CD4-positive, alpha-beta T cell (primary cell): ENCODE measurements around the gene NAPG. TPM values are rescaled to one million over a fixed set of nuclear protein-coding genes. Genes with fewer than 3 reads are reported as not detected.

Source experiments
- ATAC-seq: fragments of 200-7000 bp; cut with Tn5 transposase; one replicate; pipeline ENCODE4 v1.10.0; 2022; ENCODE audit warnings: mild to moderate bottlenecking; ENCODE audit not compliant: poor library complexity
- CTCF ChIA-PET: fragments of 350-600 bp; sonication (Branson Sonifier 250); formaldehyde crosslinking; loops from one replicate; lab custom pipeline; 2021; ENCODE audit warnings: antibody characterized with exemption, inconsistent platforms; lab: Charles Lee
- POLR2A ChIA-PET: fragments of 350-600 bp; sonication (Branson Sonifier 250); formaldehyde crosslinking; loops from one replicate; lab custom pipeline; 2021; ENCODE audit warnings: antibody characterized with exemption, inconsistent platforms; lab: Charles Lee
- DNase-seq, 14 experiments: peaks; one replicate each; pipeline ENCODE4 v3.0.0-alpha.2; 2013 to 2020; ENCODE audit warnings: mixed read lengths in 2 of 14
- H3K27ac ChIP-seq, 2 donors: one replicate each; pipeline versions ENCODE4 v1.5.1 to v1.7.0; 2013; ENCODE audit warnings: low read length in 2 of 2, low read depth in 1 of 2, mild to moderate bottlenecking in 1 of 2
- H3K27me3 ChIP-seq, 2 experiments: 1 replicate in 1 of 2; 2 replicates in 1 of 2; pipeline versions ENCODE4 v1.6.1 to v1.7.0; 2013; ENCODE audit warnings: low read length in 2 of 2, control low read depth in 1 of 2, mild to moderate bottlenecking in 1 of 2, moderate library complexity in 1 of 2; ENCODE audit not compliant: insufficient read depth in 2 of 2, control insufficient read depth in 1 of 2
- H3K36me3 ChIP-seq: one replicate; pipeline ENCODE4 v1.6.1; 2013; ENCODE audit warnings: low read length, control low read depth; ENCODE audit not compliant: insufficient read depth
- H3K4me1 ChIP-seq: one replicate; pipeline ENCODE4 v1.6.1; 2013; ENCODE audit warnings: low read length, control low read depth; ENCODE audit not compliant: insufficient read depth
- H3K4me3 ChIP-seq: one replicate; pipeline ENCODE4 v1.5.1; 2013; ENCODE audit warnings: mild to moderate bottlenecking, low read length, moderate library complexity
- H3K9me3 ChIP-seq, 2 experiments: 1 replicate in 1 of 2; 2 replicates in 1 of 2; pipeline versions ENCODE4 v1.6.1 to v1.7.0; 2013; ENCODE audit warnings: low read length in 2 of 2, mild to moderate bottlenecking in 2 of 2, control low read depth in 1 of 2, moderate library complexity in 1 of 2; ENCODE audit not compliant: control insufficient read depth in 1 of 2, insufficient read depth in 1 of 2
- H3K27ac Mint-ChIP-seq: one replicate; pipeline ENCODE4 v1.8.0; 2020; ENCODE audit warnings: mixed read lengths
- H3K27me3 Mint-ChIP-seq: one replicate; pipeline ENCODE4 v1.8.0; 2021; ENCODE audit warnings: mixed read lengths
- H3K36me3 Mint-ChIP-seq: one replicate; pipeline ENCODE4 v1.8.0; 2021; ENCODE audit warnings: low read depth, mixed read lengths
- H3K4me1 Mint-ChIP-seq: one replicate; pipeline ENCODE4 v1.8.0; 2021; ENCODE audit warnings: low read depth, mixed read lengths
- H3K4me3 Mint-ChIP-seq: one replicate; pipeline ENCODE4 v1.8.0; 2020; ENCODE audit warnings: mild to moderate bottlenecking, mixed read lengths
- H3K9me3 Mint-ChIP-seq: one replicate; pipeline ENCODE4 v1.8.0; 2020; ENCODE audit warnings: mixed read lengths
- intact Hi-C, 2 experiments: fragments of 100-400 bp; cut with DNase I in 1 of 2; cut with micrococcal nuclease in 1 of 2; formaldehyde crosslinking; loops; one replicate each; pipeline versions ENCODE4 v1.15.1 to v1.9.0; 2023 to 2025; cut with DNase I, micrococcal nuclease
- total RNA-seq, 174 experiments: library from RNA in 2 of 174; stranded (reverse) in 2 of 174; gene quantifications; one replicate each; pipeline ENCODE4 v1.2.3 and lab custom pipeline; 2021 to 2026
- TF ChIP-seq, protein P1 (sequence below): fragments of 200-600 bp; IDR thresholded peaks from one replicate; pipeline ENCODE4 v1.8.0; 2022; ENCODE audit warnings: antibody characterized with exemption, mild to moderate bottlenecking

Gene NAPG
- total RNA-seq, 2 experiments from 2014 or later = 25.9 to 27.3 TPM

DNA sequence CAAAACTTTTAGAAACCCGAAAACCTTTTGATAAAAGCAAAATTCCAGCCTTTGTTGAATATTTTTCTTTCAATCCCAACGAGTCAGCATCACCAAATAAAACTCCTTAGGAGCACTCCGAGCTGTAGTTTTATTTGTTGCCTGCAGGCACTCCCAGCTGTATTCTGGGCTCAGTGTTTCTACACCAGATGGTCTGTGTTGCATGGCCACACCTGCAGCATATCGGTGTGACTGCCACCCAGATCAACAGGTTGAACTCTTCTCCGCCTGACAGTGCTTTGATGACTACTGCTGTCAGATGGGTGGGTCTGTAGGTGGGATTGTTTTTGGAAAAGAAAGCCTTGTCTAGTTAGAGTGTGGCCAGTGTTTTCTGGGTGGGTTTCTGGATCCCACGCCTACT is 38.7 kb upstream of the NAPG start:
- H3K36me3 ChIP-seq = no peaks in the 10 kb centered on the region
- no peak overlapping the region for H3K27ac ChIP-seq
- H3K4me1 ChIP-seq = peaks cover 6% of the 10 kb centered on the region
- Mint-ChIP-seq H3K36me3 (no peaks in the 10 kb centered on the region), H3K27me3 (no peaks in the 10 kb centered on the region), H3K4me3 (no peak overlapping the region), H3K27ac (no peak overlapping the region), H3K9me3 (no peaks in the 10 kb centered on the region), H3K4me1 (peaks cover 9% of the 10 kb centered on the region)
- no peaks in the 10 kb centered on the region for H3K9me3 ChIP-seq
- intact Hi-C loops = no loop called here
- CTCF ChIA-PET = no interaction called here
- no peak overlapping the region for H3K4me3 ChIP-seq
- ATAC-seq = no peak
- TF ChIP-seq, protein P1, sequence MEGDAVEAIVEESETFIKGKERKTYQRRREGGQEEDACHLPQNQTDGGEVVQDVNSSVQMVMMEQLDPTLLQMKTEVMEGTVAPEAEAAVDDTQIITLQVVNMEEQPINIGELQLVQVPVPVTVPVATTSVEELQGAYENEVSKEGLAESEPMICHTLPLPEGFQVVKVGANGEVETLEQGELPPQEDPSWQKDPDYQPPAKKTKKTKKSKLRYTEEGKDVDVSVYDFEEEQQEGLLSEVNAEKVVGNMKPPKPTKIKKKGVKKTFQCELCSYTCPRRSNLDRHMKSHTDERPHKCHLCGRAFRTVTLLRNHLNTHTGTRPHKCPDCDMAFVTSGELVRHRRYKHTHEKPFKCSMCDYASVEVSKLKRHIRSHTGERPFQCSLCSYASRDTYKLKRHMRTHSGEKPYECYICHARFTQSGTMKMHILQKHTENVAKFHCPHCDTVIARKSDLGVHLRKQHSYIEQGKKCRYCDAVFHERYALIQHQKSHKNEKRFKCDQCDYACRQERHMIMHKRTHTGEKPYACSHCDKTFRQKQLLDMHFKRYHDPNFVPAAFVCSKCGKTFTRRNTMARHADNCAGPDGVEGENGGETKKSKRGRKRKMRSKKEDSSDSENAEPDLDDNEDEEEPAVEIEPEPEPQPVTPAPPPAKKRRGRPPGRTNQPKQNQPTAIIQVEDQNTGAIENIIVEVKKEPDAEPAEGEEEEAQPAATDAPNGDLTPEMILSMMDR = no peak
- POLR2A ChIA-PET = no interaction called here
- H3K27me3 ChIP-seq = no peaks in the 10 kb centered on the region
- DNase-seq = no peak

GRCh38 chr18:10488017-10488416 is 37.8 kb upstream of the NAPG start:
- no peaks in the 10 kb centered on the region for H3K36me3 ChIP-seq
- H3K36me3 Mint-ChIP-seq = no peaks in the 10 kb centered on the region
- intact Hi-C loops = no loop called here

GRCh38 chr18:10490401-10491165 is 35.2 kb upstream of the NAPG start:
- ChIA-PET CTCF (no interaction called here), POLR2A (no interaction called here)
- intact Hi-C loops = no loop called here
- no peaks in the 10 kb centered on the region for H3K9me3 ChIP-seq
- no peak overlapping the region for H3K4me3 Mint-ChIP-seq
- peak overlapping the region; percentile 9 for H3K27ac Mint-ChIP-seq
- H3K27ac ChIP-seq = no peak overlapping the region
- no peaks in the 10 kb centered on the region for H3K36me3 Mint-ChIP-seq
- H3K36me3 ChIP-seq = no peaks in the 10 kb centered on the region
- H3K27me3 Mint-ChIP-seq = no peaks in the 10 kb centered on the region
- TF ChIP-seq, protein P1 = peak; percentile 51
- no peaks in the 10 kb centered on the region for H3K9me3 Mint-ChIP-seq
- H3K4me1 Mint-ChIP-seq = peaks cover 9% of the 10 kb centered on the region
- no peak overlapping the region for H3K4me3 ChIP-seq
- no peaks in the 10 kb centered on the region for H3K27me3 ChIP-seq
- DNase-seq = peak; percentile 12 to 84 (median 52)
- H3K4me1 ChIP-seq = peaks cover 6% of the 10 kb centered on the region
- ATAC-seq = peak; percentile 100

More at GRCh38 chr18:10488017-10488416, 37.8 kb upstream of the NAPG start:
- Mint-ChIP-seq H3K9me3 (no peaks in the 10 kb centered on the region), H3K27ac (no peak overlapping the region), H3K27me3 (no peaks in the 10 kb centered on the region), H3K4me1 (peaks cover 9% of the 10 kb centered on the region), H3K4me3 (no peak overlapping the region)
- DNase-seq (no peak), ATAC-seq (no peak)
- CTCF ChIA-PET = no interaction called here
- Histone ChIP-seq H3K4me3 (no peak overlapping the region), H3K27ac (no peak overlapping the region), H3K4me1 (peaks cover 6% of the 10 kb centered on the region), H3K9me3 (no peaks in the 10 kb centered on the region), H3K27me3 (no peaks in the 10 kb centered on the region)
- TF ChIP-seq, protein P1 = no peak
- POLR2A ChIA-PET = no interaction called here
